ENCODE data around the gene PLCH1.

The PLCH1 gene

DNA sequence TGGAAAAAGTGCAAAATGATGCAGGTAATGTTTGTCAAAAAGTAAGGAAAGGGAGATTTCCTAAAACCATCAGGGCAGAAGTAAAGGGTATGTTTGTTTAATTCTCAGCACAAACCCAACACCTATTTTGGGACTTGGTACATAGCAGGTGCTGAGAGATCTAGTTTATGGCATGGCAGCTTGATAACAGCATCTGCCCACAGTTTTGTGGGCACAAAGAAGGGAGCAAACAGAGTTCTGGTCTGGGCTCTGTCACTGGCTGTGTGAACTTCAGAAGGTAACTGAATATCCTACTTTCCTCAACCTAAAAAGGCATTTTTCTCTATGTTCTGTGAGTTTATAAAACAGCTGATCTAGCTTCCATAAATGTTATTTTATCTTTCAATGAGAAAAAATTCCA is 141.6 kb downstream of the PLCH1 start:
- no peak for DNase-seq

DNA sequence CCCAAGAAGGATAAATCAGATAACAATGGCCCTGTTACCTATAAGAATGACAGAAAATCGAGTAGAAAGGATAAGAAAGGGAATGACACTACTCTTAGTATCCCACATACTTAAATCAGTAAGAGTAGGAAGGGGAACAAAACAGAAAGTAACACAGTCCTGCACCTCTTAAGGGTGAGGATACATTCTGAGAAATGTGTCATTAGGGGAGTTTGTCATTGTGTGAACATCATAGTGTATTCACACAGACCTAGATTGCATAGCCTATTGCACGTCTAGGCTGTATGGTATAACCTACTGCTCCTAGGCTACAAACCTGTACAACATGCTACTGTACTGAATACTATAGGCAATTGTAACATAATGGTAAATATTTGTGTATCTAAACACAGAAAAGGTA is 142.6 kb downstream of the PLCH1 start:
- no peak for DNase-seq

DNA sequence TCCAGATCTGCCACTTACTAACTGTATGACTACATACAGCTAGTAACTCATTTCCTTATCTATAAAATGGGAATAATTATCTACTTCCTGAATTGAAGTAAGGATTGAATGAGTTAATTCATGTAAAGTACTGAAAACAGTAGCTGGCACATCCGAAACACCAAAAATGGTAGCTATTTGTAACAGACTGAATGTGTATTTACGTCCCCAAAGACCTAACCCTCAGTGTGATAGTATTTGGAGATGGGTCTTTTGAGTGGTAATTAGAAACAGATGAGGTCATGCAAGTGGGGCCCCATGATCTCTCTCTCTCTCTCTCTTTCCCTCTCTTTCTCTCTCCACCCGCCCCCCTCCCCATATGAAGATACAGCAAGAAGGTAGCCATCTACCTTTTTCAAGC is 146.2 kb downstream of the PLCH1 start:
- no peak for DNase-seq

DNA sequence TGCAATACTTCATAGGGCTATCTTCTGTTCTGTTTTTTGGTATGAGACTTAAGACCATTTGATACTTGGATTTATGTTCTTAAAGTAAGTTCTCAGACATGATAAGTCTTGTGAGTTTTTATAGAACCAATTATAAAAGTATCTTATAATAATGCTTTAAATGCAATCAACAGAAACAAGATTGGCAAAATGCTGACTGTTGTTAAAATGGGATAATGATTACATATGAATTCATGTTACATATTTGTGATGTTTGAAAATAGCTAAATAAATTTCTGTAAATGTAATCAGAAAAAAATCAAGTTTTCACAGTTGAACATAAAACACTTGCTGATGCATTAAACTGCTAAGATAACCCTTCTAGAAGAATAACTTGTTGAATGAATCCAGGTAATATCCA is 148.3 kb downstream of the PLCH1 start:
- no peak for DNase-seq

- no peak for DNase-seq
Observed at GRCh38 chr3:155595371-155595770, 149.5 kb downstream of the PLCH1 start.

DNA sequence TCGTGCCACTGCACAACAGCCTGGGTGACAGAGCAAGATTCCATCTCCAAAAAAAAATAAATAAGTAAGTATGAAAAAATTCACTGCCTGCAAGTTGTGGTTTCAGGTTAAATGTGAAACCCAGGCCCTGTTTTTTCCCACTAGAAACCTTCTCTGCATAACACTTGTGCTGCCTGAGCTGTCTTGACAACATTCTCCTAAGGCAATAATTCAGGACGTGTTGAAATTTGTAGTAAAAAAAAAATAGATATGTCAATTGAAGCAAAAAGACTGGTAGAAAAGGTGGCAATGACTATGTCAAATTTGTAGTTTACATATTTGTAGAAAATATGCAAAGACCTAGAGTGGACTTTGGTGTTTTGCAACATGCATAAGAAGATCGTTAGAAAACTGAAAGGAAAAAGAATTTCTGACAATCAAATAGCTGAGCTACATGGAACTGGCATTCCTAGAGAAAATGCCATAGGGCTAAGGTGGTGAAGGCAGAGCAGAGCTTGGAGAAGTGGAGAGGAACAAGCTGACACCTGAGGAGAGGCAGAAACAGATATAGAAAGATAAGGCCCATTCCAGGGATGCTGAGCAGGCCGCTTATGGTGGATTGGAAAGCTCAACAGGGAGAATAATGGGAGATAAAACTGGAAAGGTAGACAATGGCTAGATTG is 150.2 kb downstream of the PLCH1 start:
- DNase-seq = no peak

DNA sequence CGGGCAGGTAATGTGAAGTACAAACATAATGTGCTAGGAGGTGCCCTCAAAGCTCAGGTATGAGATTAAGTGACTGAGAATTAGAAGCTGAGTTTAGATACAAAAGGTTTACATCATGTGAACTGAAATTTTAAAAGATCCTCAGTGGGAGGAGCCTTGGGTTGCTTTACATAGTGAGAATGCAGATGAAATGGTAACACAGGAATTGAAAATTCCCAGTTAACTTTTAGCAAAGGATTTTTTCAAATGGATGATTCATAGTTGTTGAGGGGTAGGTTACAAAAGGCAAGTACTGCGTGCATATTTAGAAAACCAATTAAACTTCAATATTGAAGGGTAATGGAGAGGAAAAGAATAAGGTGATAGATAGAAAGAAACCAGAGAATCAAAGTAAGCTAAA is 157.3 kb downstream of the PLCH1 start:
- DNase-seq = no peak

GRCh38 chr3:155585384-155585783 is 159.5 kb downstream of the PLCH1 start:
- DNase-seq = no peak

DNA sequence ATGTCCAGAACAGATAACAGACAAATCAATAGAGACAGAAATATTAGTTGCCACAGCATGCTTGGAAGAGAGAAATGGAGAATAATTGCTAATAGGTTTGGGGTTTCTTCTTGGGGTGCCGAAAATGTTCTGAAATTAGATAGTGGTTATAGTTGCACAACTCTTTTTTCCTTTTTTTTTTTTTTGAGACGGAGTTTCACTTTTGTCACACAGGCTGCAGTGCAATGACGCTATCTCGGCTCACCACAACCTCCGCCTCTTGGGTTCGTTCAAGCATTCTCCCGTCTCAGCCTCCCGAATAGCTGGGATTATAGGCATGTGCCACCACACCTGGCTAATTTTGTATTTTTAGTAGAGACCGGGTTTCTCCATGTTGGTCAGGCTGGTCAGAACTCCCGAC is 163.3 kb downstream of the PLCH1 start:
- DNase-seq = peak in 1 of 2 donors; percentile 13

- no peak for DNase-seq
Observed at GRCh38 chr3:155572085-155572484, 172.8 kb downstream of the PLCH1 start.

DNA sequence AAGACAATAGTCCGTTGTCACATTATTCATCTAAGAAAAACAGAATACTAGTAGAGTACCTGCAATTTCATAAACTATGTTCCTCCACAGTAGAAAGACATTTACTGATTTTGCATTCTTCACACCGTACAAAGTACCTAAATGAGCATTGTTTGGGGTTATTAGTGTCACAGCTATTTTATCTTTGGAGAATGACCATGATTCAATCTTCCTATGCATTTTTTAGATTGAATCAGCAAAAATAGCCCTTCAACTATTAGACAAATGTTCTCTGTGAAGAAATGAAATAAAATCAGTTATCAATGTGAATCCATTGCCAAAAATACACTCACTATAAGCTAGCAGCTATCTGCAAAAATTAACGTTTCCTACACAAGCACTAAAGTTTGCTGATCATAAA is 176.6 kb downstream of the PLCH1 start:
- no peak for DNase-seq

DNA sequence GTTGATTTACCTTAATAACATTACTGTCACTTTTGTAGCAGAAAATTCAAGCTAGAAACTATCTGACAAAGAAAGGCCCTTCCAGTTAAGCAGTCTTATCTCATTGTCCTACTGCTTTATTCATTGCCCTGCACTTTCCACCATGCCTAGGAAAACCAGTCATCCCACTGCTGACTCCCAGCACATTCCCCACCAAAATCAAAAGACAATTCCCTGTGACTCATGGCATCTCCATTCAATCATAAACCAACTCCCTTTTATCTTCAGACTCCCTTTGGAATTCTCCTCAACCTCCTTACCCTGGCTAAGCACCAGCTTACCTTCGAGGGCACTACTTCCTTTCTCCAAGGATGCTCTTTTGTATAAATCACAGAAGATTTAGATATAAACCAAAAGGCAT is 184.3 kb downstream of the PLCH1 start:
- no peak for DNase-seq

DNA sequence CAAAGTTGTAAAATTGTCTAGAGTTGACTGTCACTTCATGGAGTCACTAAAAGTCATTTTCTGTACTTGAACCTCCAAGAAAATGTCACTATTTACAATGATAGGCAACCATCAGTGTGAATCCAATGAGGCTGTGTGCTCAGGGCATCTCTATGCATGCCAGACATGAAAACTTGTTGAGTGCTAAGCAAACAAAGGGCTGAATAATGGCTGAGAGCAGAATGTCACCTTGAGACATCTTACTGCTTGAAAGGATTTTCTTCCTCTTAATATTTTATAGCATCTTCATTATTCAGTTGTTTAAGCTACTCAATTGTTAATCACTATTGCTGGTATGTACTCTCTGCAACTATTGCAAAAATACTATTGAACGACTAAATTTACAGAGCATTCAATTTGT is 184.7 kb downstream of the PLCH1 start:
- DNase-seq = no peak

GRCh38 chr3:155556531-155556930 is 188.3 kb downstream of the PLCH1 start:
- no peak for DNase-seq

DNA sequence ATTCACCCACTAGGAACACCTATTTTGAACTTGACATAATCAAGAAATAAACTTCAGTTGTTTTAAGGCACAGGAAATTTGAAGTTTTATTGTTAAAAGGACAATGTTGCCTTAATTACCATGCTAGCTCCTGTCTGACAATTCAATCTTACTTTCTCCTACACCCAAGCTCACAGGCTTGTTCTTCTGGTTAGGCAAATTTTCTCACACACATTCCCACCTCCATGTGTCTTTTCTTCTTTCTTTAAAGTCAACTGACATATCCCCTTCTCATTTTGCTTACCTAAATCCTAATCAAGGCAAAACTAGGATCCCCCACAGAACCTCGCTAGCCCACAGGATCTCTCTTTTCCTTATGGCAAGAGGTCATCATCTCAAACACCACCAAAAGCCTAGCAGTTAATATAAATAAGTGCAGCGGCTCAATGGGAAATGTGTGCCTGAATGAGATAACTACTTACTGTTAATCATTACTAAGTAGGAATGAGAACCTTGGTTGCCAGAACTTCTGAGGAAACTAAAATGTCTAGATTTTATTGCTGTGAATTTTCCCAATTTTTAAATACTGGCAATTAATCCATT is 189.3 kb downstream of the PLCH1 start:
- DNase-seq = no peak

DNA sequence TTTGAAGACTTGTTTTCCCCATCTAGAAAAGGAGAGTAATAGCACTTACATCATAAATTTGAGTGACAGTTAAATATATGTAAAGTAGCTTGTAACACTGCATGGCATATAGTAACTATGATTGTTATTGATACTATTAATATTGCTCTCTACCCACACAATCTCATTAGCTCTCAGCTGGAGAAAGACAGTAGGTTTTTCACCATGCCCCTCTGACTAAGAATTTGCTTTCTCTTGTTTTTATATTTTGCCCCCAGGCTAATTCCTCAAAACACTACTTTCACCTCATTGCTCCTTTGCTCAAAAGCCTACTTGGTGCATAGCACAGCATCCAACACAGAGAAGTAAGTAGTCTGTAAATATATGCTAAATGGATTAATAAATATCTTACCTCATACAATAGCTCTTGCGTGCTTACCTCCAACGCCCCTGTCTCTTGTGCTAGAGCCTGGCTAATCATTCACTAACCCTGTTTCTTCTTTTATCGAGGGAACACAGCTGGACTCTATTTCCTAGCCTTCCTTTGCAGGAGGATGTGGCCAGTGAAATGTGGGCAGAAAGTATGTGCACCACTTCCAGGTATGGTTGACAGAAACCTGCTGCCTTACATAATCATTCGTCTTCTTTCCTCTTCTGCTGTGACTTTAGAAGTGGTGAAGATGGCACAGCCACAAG is 190.0 kb downstream of the PLCH1 start:
- no peak for DNase-seq

- DNase-seq = no peak
Observed at GRCh38 chr3:155553780-155554179, 191.1 kb downstream of the PLCH1 start.

DNA sequence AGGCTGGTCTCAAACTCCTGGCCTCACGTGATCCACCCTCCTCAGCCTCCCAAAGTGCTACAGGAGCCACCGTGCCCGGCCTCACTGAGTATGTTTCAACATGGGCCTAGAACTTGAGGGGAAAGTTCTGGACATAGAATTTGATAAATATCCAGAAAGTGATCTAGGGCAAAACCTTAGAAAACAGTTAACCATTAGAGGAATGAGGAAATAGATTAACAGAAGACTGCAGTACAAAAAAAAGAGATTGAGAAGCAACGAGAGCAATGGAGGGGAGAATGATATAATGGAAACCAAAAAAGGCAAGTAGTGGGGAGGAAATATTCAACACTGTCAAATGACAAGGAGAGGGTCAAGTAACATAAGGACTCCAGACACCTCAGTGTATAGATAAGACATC is 191.5 kb downstream of the PLCH1 start:
- no peak for DNase-seq

- DNase-seq = no peak
Observed at GRCh38 chr3:155550391-155550790, 194.5 kb downstream of the PLCH1 start.

DNA sequence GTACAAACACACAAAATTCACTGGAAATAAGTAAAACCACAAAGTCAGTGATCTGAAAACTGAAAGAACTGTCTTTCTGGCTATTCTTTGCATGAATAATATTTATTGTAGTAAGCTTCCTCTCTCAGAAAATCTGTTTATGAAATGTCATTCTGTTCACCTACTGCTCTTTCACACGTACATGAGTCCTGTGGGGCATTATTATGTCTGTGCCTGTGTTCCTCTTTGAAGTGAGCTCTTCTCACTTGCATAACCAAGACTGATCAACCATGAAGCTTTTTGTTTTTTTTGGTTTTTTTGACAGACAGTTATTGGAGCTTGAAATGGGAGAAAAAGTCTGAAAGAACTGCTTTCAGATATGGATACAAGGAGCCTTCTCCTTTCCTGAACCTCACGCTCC is 195.8 kb downstream of the PLCH1 start:
- DNase-seq = no peak

DNA sequence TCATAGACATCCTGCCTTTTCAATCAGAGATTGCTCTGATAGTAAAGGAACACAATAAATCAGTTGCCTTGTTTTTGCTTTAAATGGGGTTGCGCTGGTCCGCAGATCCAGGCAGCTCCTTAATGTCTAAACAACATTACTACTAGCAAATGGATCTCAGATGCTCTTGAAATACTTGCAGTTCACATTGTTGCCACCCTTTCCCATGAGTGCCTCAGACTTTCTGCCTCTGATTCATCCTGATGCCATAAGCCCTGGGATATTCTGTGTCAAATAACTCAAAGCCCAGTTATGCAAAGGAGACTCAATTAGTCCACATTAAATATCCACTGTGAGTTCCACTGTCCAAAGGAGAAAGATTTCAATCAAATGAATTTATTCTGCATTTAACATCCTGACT is 196.7 kb downstream of the PLCH1 start:
- DNase-seq = no peak

- DNase-seq = no peak
Observed at GRCh38 chr3:155535098-155535497, 209.8 kb downstream of the PLCH1 start.

DNA sequence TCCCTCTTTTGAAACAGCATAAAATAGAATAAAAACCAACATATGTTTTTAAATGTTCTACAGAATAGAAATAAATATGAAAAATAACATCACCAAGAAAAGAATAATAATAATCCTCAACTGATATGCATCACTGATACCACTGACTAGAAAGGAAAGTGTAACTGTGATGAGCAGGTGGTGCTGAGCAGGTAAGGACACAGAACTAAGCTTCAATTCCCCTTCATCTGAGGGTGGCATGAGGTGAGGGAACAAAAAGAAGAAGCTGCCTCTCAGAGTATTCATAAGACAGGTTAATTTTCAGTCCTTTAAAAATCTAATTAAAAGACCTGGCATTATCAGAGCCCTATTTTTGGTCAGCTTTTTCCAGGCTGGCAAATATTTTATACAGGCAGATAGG is 216.3 kb downstream of the PLCH1 start:
- no peak for DNase-seq

DNA sequence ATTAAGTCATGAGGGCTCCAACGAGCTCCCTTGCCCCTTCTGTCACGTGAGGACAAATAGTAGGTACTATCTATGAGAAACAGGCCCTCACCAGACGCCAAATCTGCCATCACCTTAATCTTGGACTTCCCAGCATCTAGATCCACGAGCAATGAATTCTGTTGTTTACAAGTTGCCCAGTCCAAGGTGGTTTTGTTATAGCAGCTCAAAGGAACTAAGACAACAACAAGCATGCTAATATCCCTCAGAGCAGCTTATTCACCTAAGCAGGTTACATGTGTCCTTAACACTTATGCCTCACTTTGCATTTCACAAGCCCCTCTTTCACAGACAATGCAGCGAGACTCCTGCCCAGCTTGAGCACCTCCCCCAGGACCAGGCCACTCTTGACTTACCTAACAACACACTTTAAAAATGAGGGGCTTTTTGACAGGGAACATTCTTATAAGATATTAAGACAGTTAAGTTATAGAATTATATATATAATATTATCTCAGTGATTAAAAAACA is 219.5 kb downstream of the PLCH1 start:
- no peak for DNase-seq

Measured in CD4-positive, alpha-beta T cell treated with Interleukin-1 beta for 1 hour (primary cell).